ENCODE measurements around the gene ZDHHC8. TPM values are rescaled to one million over a fixed set of nuclear protein-coding genes. Genes with fewer than 3 reads are reported as not detected.

The ZDHHC8 gene
- polyA plus RNA-seq, 1 experiment, result 13.5 TPM

DNA sequence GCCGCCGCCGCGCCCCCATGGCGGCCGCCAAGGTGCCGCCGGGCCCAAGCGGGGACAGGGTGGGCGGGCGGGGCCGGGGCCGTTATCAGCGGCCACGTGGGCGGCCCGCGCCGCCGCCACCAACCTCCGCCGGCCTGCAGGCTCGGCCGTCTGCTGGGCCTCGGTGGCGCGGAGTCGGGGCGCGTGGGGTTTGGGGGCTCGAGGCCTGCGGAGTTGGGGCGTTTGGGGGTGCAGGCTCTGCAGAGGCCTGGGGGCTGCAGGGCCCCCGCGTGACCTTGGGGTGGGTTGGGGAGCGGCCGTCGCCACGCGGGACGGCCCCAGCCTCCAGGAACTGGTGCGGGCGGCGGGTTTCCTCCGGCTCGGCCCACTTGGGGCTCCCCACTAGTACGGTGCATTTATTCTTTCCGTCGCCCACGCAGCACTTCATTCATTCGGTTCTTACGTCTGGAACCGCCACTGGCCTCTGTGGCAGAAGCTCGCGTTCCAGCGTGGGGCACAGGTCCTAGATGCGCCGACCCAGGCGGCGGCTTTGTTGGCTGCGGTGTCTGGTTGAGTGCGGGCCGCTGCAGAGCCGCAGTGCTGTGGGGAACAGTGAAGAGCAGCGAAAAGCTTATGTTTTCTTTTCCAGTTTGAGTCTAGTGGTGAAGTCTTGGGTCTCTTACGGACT lies 13.8 kb upstream of the ZDHHC8 start:
- DNase-seq (ENCODE audit: low read depth, low spot score), result no peak
- no peak for TF ChIP-seq CTCF (IDR thresholded peaks at IDR 0.05; ENCODE audit: low read depth, low read length)
- CTCF ChIA-PET, result no interaction called here
- POLR2A ChIA-PET, result interaction anchor here (0.8 to 2.7 kb wide), 5 partner anchors 12 to 451 kb away, joined by 3 to 14 read pairs (median 4); no protein-coding TSS in a partner anchor
- no peaks in the 10 kb centered on the region for H3K27me3 ChIP-seq (ENCODE audit: control insufficient read depth, insufficient read depth, low read length)
- no peaks in the 10 kb centered on the region; the same call in 1 of the 2 replicates for H3K9me3 ChIP-seq (ENCODE audit: control insufficient read depth, insufficient read depth, low read length)
- peak overlapping the region; percentile 82 for H3K4me3 ChIP-seq (ENCODE audit: low read depth, low read length)
- H3K27ac ChIP-seq (ENCODE audit: low read depth, low read length), result no peak overlapping the region

DNA sequence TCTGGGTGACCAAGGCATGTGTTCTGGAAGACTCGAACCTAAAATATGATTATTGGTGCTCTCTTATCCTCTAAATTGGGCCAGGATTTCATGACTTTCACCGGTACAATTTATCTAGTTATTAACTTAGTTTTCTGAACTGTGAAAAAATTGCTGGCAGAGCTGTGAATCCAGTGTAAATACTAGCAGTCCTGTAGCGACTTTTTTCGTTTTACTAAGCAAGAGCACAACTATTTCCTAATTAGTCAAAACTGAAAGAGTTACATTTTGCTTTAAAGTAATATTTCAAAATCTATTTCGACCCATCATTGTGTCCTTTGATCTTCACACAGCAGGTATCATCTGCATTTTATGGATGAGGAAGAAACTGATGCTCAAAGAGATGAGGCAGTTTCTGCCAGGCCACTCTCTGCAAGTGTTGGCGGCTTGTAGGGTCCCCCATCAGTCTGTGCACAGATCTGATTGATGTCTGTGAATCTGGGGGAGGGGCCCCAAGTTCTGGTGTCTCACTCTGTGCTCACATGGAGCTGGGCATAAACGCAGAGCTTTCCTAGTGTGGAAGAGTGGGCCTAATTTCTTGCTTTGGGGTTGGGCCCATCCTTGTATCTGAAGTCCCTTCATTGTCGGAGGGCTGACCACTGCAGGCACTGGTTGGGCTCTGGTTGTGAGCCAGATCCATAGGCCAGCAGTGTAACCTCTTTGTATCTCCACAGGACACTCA lies 13.1 kb upstream of the ZDHHC8 start:
- peak overlapping the region; percentile 82 for H3K4me3 ChIP-seq (ENCODE audit: low read depth, low read length)
- TF ChIP-seq CTCF (IDR thresholded peaks at IDR 0.05; ENCODE audit: low read depth, low read length), result no peak
- ChIA-PET CTCF (no interaction called here), POLR2A (interaction anchor here (2.7 kb wide), 1 partner anchor 11 kb away, joined by 12 read pairs; no protein-coding TSS in a partner anchor)
- no peaks in the 10 kb centered on the region for H3K27me3 ChIP-seq (ENCODE audit: control insufficient read depth, insufficient read depth, low read length)
- no peaks in the 10 kb centered on the region; the same call in 1 of the 2 replicates for H3K9me3 ChIP-seq (ENCODE audit: control insufficient read depth, insufficient read depth, low read length)
- no peak overlapping the region for H3K27ac ChIP-seq (ENCODE audit: low read depth, low read length)
- no peak for DNase-seq (ENCODE audit: low read depth, low spot score)

DNA sequence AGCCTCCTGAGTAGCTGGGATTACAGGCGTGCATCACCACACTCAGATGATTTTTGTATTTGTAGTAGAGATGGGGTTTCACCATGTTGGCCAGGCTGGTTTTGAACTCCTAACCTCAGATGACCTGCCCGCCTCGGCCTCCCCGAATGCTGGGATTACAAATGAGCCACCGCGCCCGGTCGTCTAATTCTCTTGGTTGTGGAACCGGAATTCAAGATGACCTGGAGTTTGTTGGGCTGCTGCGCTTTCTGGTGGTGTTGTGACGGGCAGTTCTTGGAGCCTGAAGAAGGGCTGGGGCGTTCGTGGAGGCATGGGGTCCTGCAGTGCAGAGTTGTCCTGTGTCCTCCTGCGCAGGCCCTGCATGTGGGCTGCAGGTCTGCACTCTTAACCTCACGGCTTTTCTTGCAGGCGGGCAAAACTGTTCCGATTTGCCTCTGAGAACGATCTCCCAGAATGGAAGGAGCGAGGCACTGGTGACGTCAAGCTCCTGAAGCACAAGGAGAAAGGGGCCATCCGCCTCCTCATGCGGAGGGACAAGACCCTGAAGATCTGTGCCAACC lies 9.7 kb upstream of the ZDHHC8 start:
- H3K27ac ChIP-seq (ENCODE audit: low read depth, low read length), result no peak overlapping the region
- no peak overlapping the region for H3K4me3 ChIP-seq (ENCODE audit: low read depth, low read length)
- H3K27me3 ChIP-seq (ENCODE audit: control insufficient read depth, insufficient read depth, low read length), result no peaks in the 10 kb centered on the region
- POLR2A ChIA-PET, result no interaction called here
- CTCF ChIA-PET, result no interaction called here
- TF ChIP-seq CTCF (IDR thresholded peaks at IDR 0.05; ENCODE audit: low read depth, low read length), result no peak
- H3K9me3 ChIP-seq (ENCODE audit: control insufficient read depth, insufficient read depth, low read length), result no peaks in the 10 kb centered on the region; the same call in 1 of the 2 replicates
- no peak for DNase-seq (ENCODE audit: low read depth, low spot score)

- no peak for TF ChIP-seq CTCF (IDR thresholded peaks at IDR 0.05; ENCODE audit: low read depth, low read length)
- H3K27ac ChIP-seq (ENCODE audit: low read depth, low read length), result no peak overlapping the region
- no peaks in the 10 kb centered on the region for H3K27me3 ChIP-seq (ENCODE audit: control insufficient read depth, insufficient read depth, low read length)
- CTCF ChIA-PET, result no interaction called here
- no peak for DNase-seq (ENCODE audit: low read depth, low spot score)
- H3K4me3 ChIP-seq (ENCODE audit: low read depth, low read length), result no peak overlapping the region
- POLR2A ChIA-PET, result no interaction called here
- H3K9me3 ChIP-seq (ENCODE audit: control insufficient read depth, insufficient read depth, low read length), result no peaks in the 10 kb centered on the region; the same call in 1 of the 2 replicates
Measured at GRCh38 chr22:20123366-20124082, 8.1 kb upstream of the ZDHHC8 start.

Data from AG04450 (cell line).